Activated CD8-positive, alpha-beta memory T cell treated with anti-CD3 and anti-CD28 coated beads for 48 hours (primary cell): ENCODE data around the gene CD58.
A peak's percentile ranks its signal among the peaks of the same experiment; 100 is the strongest.

Experiments used
- DNase-seq, 3 experiments: peaks; one replicate each; pipeline ENCODE4 v3.0.0-alpha.2; 2020; ENCODE audit warnings: low read depth in 2 of 3, low spot score in 2 of 3

The CD58 gene

GRCh38 chr1:116511459-116512019 lies 59.3 kb downstream of the CD58 start:
- no peak for DNase-seq

GRCh38 chr1:116510361-116510760 lies 60.5 kb downstream of the CD58 start:
- DNase-seq = no peak

- no peak for DNase-seq
These were observed 61.5 kb downstream of the CD58 start for GRCh38 chr1:116508984-116509980.

- no peak for DNase-seq
These were observed 62.5 kb downstream of the CD58 start for GRCh38 chr1:116508085-116508983.

GRCh38 chr1:116507631-116508030 lies 63.2 kb downstream of the CD58 start:
- no peak for DNase-seq

GRCh38 chr1:116506132-116507004 lies 64.5 kb downstream of the CD58 start:
- no peak for DNase-seq

- DNase-seq = peak in 2 of 3 experiments; percentile 41 to 73
These were observed 66.3 kb downstream of the CD58 start for GRCh38 chr1:116504308-116505156.

- DNase-seq = no peak
These were observed 67.1 kb downstream of the CD58 start for GRCh38 chr1:116503546-116504307.

GRCh38 chr1:116502671-116503314 lies 68.0 kb downstream of the CD58 start:
- no peak for DNase-seq

GRCh38 chr1:116501870-116502244 lies 69.0 kb downstream of the CD58 start:
- DNase-seq = no peak

GRCh38 chr1:116501125-116501869 lies 69.5 kb downstream of the CD58 start:
- no peak for DNase-seq

GRCh38 chr1:116498789-116499628 lies 71.8 kb downstream of the CD58 start:
- no peak for DNase-seq

- no peak for DNase-seq
These were observed 73.2 kb downstream of the CD58 start for GRCh38 chr1:116497656-116498055.

- DNase-seq = no peak
These were observed 73.9 kb downstream of the CD58 start for GRCh38 chr1:116496898-116497297.

GRCh38 chr1:116496380-116496779 lies 74.4 kb downstream of the CD58 start:
- no peak for DNase-seq

- DNase-seq = no peak
These were observed 75.3 kb downstream of the CD58 start for GRCh38 chr1:116495535-116495934.

GRCh38 chr1:116494745-116495144 lies 76.1 kb downstream of the CD58 start:
- DNase-seq = no peak
